H1 (cell line): ENCODE results near the gene FKRP. TPM values are rescaled to one million over a fixed set of nuclear protein-coding genes. Genes with fewer than 3 reads are reported as not detected.

Source experiments
- CTCF ChIA-PET: fragments of 300-600 bp; sonication (Branson Sonifier 250); formaldehyde crosslinking; loops from one replicate; lab custom pipeline; 2021; ENCODE audit not compliant: partially characterized antibody; lab: Charles Lee
- POLR2A ChIA-PET: fragments of 300-600 bp; sonication (Branson Sonifier 250); formaldehyde crosslinking; loops from one replicate; lab custom pipeline; 2021; ENCODE audit warnings: inconsistent platforms; ENCODE audit not compliant: partially characterized antibody; lab: Charles Lee
- DNase-seq, 2 experiments: peaks; one replicate each; pipeline versions ENCODE4 v3.0.0 to v3.0.0-alpha.2; 2010 to 2022; ENCODE audit warnings: low spot score in 2 of 2, low read depth in 1 of 2, mixed read lengths in 1 of 2
- FAIRE-seq: peaks from 2 replicates; lab custom pipeline; 2011; peaks lifted over from hg19 to GRCh38; lab: Jason Lieb, UNC
- H2AFZ ChIP-seq: 2 replicates; pipeline ENCODE4 v1.8.1; 2012; ENCODE audit warnings: low read length, inconsistent platforms
- H2AK5ac ChIP-seq: 2 replicates; pipeline ENCODE4 v1.6.1; 2013; ENCODE audit warnings: low read depth, low read length
- H2BK120ac ChIP-seq: replicated peaks from 2 replicates; pipeline ENCODE3; 2013; ENCODE audit warnings: low read depth, low read length, inconsistent platforms
- H2BK12ac ChIP-seq: 2 replicates; pipeline ENCODE4 v1.6.1; 2013; ENCODE audit warnings: low read depth, low read length
- H2BK15ac ChIP-seq: 2 replicates; pipeline ENCODE4 v1.6.1; 2013; ENCODE audit warnings: low read length
- H2BK20ac ChIP-seq: 2 replicates; pipeline ENCODE4 v1.6.1; 2013; ENCODE audit warnings: low read length
- H2BK5ac ChIP-seq: 2 replicates; pipeline ENCODE4 v1.6.1; 2013; ENCODE audit warnings: low read depth, low read length
- H3K14ac ChIP-seq: 2 replicates; pipeline ENCODE4 v1.6.1; 2013; ENCODE audit warnings: inconsistent platforms; ENCODE audit not compliant: insufficient read length
- H3K18ac ChIP-seq: 2 replicates; pipeline ENCODE4 v1.6.1; 2013; ENCODE audit warnings: low read length; ENCODE audit errors: extremely low read depth
- H3K23ac ChIP-seq: 2 replicates; pipeline ENCODE4 v1.6.1; 2013; ENCODE audit warnings: inconsistent platforms; ENCODE audit not compliant: insufficient read length
- H3K23me2 ChIP-seq: 2 replicates; pipeline ENCODE4 v1.6.1; 2013; ENCODE audit warnings: low read depth, low read length
- H3K27ac ChIP-seq: 2 replicates; pipeline ENCODE4 v1.6.1; 2011; ENCODE audit warnings: low read depth, low read length, inconsistent platforms
- H3K27me3 ChIP-seq, 4 experiments: replicated peaks in 1 of 4; 1 replicate in 1 of 4; 2 replicates in 3 of 4; pipeline versions ENCODE4 v1.6.1 to v1.8.1; 2011 to 2013; ENCODE audit warnings: low read length in 3 of 4, mild to moderate bottlenecking in 3 of 4, inconsistent platforms in 2 of 4, mixed read lengths in 2 of 4, moderate library complexity in 1 of 4; ENCODE audit not compliant: control insufficient read depth in 3 of 4, insufficient read depth in 3 of 4; ENCODE audit errors: extremely low read depth in 1 of 4
- H3K36me3 ChIP-seq, 4 experiments: 2 replicates each; pipeline versions ENCODE4 v1.6.1 to v1.8.1; 2011 to 2013; ENCODE audit warnings: mild to moderate bottlenecking in 4 of 4, low read length in 3 of 4, moderate library complexity in 2 of 4, control low read depth in 1 of 4, inconsistent platforms in 1 of 4; ENCODE audit not compliant: insufficient read depth in 4 of 4, control insufficient read depth in 2 of 4
- H3K4ac ChIP-seq: replicated peaks from 2 replicates; pipeline ENCODE3; 2013; ENCODE audit warnings: low read length, low read depth, mixed read lengths, inconsistent platforms; ENCODE audit not compliant: insufficient read length
- H3K4me1 ChIP-seq, 4 experiments: replicated peaks in 1 of 4; 1 replicate in 1 of 4; 2 replicates in 3 of 4; pipeline versions ENCODE4 v1.6.1 to v1.8.1; 2011 to 2013; ENCODE audit warnings: low read length in 3 of 4, inconsistent platforms in 2 of 4, mixed read lengths in 1 of 4; ENCODE audit not compliant: insufficient read depth in 4 of 4, control insufficient read depth in 3 of 4
- H3K4me2 ChIP-seq, 2 experiments: 2 replicates each; pipeline versions ENCODE4 v1.6.1 to v1.8.1; 2011 to 2013; ENCODE audit warnings: low read depth in 2 of 2, low read length in 2 of 2, control low read depth in 1 of 2, inconsistent platforms in 1 of 2, mild to moderate bottlenecking in 1 of 2; ENCODE audit not compliant: insufficient read depth in 1 of 2
- H3K4me3 ChIP-seq, 4 experiments: fragments of 200-600, 300-600 bp in 1 of 4; sonication (generic), shearing (Covaris generic), sonication (Bioruptor Twin) in 1 of 4; 2 replicates each; pipeline versions ENCODE4 v1.5.1 to v1.8.1; 2011 to 2016; ENCODE audit warnings: low read length in 4 of 4, low read depth in 3 of 4, control low read depth in 2 of 4, inconsistent platforms in 2 of 4, mild to moderate bottlenecking in 2 of 4, mixed read lengths in 1 of 4, moderate library complexity in 1 of 4; ENCODE audit not compliant: insufficient read depth in 2 of 4; ENCODE audit errors: extremely low read depth in 1 of 4
- H3K56ac ChIP-seq: replicated peaks from 2 replicates; pipeline ENCODE3; 2013; ENCODE audit warnings: low read depth, mild to moderate bottlenecking, mixed read lengths, low read length, inconsistent platforms; ENCODE audit not compliant: insufficient read length
- H3K79me1 ChIP-seq: 2 replicates; pipeline ENCODE4 v1.6.1; 2013; ENCODE audit warnings: low read depth, low read length, control low read depth
- H3K79me2 ChIP-seq, 2 experiments: 2 replicates each; pipeline versions ENCODE4 v1.6.1 to v1.8.1; 2012 to 2013; ENCODE audit warnings: low read length in 2 of 2, mild to moderate bottlenecking in 2 of 2, inconsistent platforms in 1 of 2; ENCODE audit not compliant: insufficient read depth in 2 of 2, control insufficient read depth in 1 of 2
- H3K9ac ChIP-seq, 4 experiments: replicated peaks in 1 of 4; 1 replicate in 1 of 4; 2 replicates in 3 of 4; pipeline versions ENCODE4 v1.6.1 to v1.8.1; 2011 to 2013; ENCODE audit warnings: low read depth in 3 of 4, low read length in 3 of 4, control low read depth in 2 of 4, mild to moderate bottlenecking in 2 of 4, moderate library complexity in 2 of 4, inconsistent platforms in 1 of 4; ENCODE audit errors: extremely low read depth in 1 of 4
- H3K9me3 ChIP-seq, 2 experiments: 2 replicates each; pipeline versions ENCODE4 v1.6.1 to v1.8.1; 2012 to 2013; ENCODE audit warnings: mild to moderate bottlenecking in 2 of 2, moderate library complexity in 2 of 2, control low read depth in 1 of 2, inconsistent platforms in 1 of 2, low read depth in 1 of 2, low read length in 1 of 2, mixed read lengths in 1 of 2; ENCODE audit not compliant: insufficient read depth in 2 of 2
- H4K20me1 ChIP-seq, 2 experiments: replicated peaks in 1 of 2; 2 replicates each; pipeline versions ENCODE3 to v1.8.1; 2011 to 2013; ENCODE audit warnings: inconsistent platforms in 2 of 2, low read length in 2 of 2, mild to moderate bottlenecking in 1 of 2; ENCODE audit not compliant: insufficient read depth in 2 of 2, control insufficient read depth in 1 of 2
- H4K5ac ChIP-seq: 2 replicates; pipeline ENCODE4 v1.6.1; 2013; ENCODE audit warnings: low read length, low read depth, mixed read lengths, inconsistent platforms; ENCODE audit not compliant: insufficient read length
- H4K8ac ChIP-seq: 2 replicates; pipeline ENCODE4 v1.8.0; 2013; ENCODE audit warnings: mild to moderate bottlenecking, moderate library complexity, low read length, inconsistent platforms; ENCODE audit not compliant: insufficient read depth; ENCODE audit errors: extremely low read depth
- H4K91ac ChIP-seq: replicated peaks from 2 replicates; pipeline ENCODE3; 2013; ENCODE audit warnings: low read length, mixed read lengths, inconsistent platforms; ENCODE audit not compliant: insufficient read length
- ATF2 ChIP-seq: IDR thresholded peaks from 2 replicates; pipeline ENCODE4 v1.6.1; 2012; ENCODE audit warnings: low read length, inconsistent platforms
- BACH1 ChIP-seq: IDR thresholded peaks from 2 replicates; pipeline ENCODE4 v1.6.1; 2012; ENCODE audit warnings: low read length, improper control_type of control experiment
- BRCA1 ChIP-seq: IDR thresholded peaks from 2 replicates; pipeline ENCODE4 v1.6.1; 2012; ENCODE audit warnings: low read depth, low read length, improper control_type of control experiment
- EGR1 ChIP-seq: IDR thresholded peaks from 2 replicates; pipeline ENCODE4 v1.6.1; 2011; ENCODE audit warnings: low read depth, low read length, borderline replicate concordance
- EZH2 ChIP-seq: fragments of 200-600 bp; sonication (generic); IDR thresholded peaks from 2 replicates; pipeline ENCODE4 v1.7.1; 2012; ENCODE audit warnings: low read depth, mild to moderate bottlenecking, moderate library complexity, low read length, inconsistent platforms; ENCODE audit not compliant: severe bottlenecking
- HDAC2 ChIP-seq, 2 experiments: fragments of 300-600 bp in 1 of 2; sonication (generic) in 1 of 2; IDR thresholded peaks; 2 replicates each; pipeline ENCODE4 v1.6.1; 2011 to 2012; ENCODE audit warnings: low read depth in 2 of 2, low read length in 2 of 2, mild to moderate bottlenecking in 2 of 2, moderate library complexity in 2 of 2, borderline replicate concordance in 1 of 2, inconsistent platforms in 1 of 2
- KDM4A ChIP-seq: IDR thresholded peaks from one replicate; pipeline ENCODE4 v1.7.1; 2012; ENCODE audit warnings: low read depth, mild to moderate bottlenecking, moderate library complexity, low read length, inconsistent platforms; ENCODE audit not compliant: severe bottlenecking
- KDM5A ChIP-seq: fragments of 200-600 bp; IDR thresholded peaks from 2 replicates; pipeline ENCODE4 v1.7.1; 2012; ENCODE audit warnings: mild to moderate bottlenecking, low read length, inconsistent platforms, mixed read lengths
- MAFK ChIP-seq: IDR thresholded peaks from 2 replicates; pipeline ENCODE4 v1.6.1; 2012; ENCODE audit warnings: low read depth, mild to moderate bottlenecking, improper control_type of control experiment, low read length
- RBBP5 ChIP-seq: IDR thresholded peaks from 2 replicates; pipeline ENCODE4 v1.7.1; 2012; ENCODE audit warnings: low read depth, mild to moderate bottlenecking, inconsistent platforms, low read length, moderate library complexity, borderline replicate concordance
- SP1 ChIP-seq: IDR thresholded peaks from 2 replicates; pipeline ENCODE4 v1.6.1; 2011; ENCODE audit warnings: low read depth, low read length
- SP4 ChIP-seq: IDR thresholded peaks from 2 replicates; pipeline ENCODE4 v1.6.1; 2012; ENCODE audit warnings: low read length, inconsistent platforms
- TBP ChIP-seq: IDR thresholded peaks from 2 replicates; pipeline ENCODE4 v1.6.1; 2011; ENCODE audit warnings: low read depth, low read length, improper control_type of control experiment
- WGBS, 2 experiments: shearing (Covaris generic) in 1 of 2; methylation state at CpG; one replicate each; pipeline versions ENCODE4 v1.1.6 to v1.1.7; 2013 to 2015; ENCODE audit warnings: low lambda C conversion rate in 2 of 2, mixed read lengths in 2 of 2, inconsistent platforms in 1 of 2, low coverage in 1 of 2, missing lambda C conversion rate in 1 of 2; ENCODE audit not compliant: insufficient replicate concordance in 2 of 2, insufficient coverage in 1 of 2, insufficient read length in 1 of 2; ENCODE audit errors: extremely low coverage in 1 of 2, missing lambda C conversion rate in 1 of 2; 5-methylcytosine and 5-hydroxymethylcytosine counted together
- polyA plus RNA-seq, 7 experiments: library from polyadenylated mRNA; depleted of rRNA in 3 of 7; stranded (reverse) in 5 of 7; unstranded in 2 of 7; fragments of >200 nt in 5 of 7; fragments of 200-250 nt in 2 of 7; gene quantifications; 1 replicate in 5 of 7; 2 replicates in 1 of 7; 4 replicates in 1 of 7; pipeline versions ENCODE4 v1.2.1 to v1.2.3, GENCODE V29; 2011 to 2013; ENCODE audit warnings: missing spikeins in 2 of 7, mixed read lengths in 2 of 7
- total RNA-seq: library from RNA; stranded (reverse); fragmentation: NEBNext Ultra II Directional; extraction: Animal tissue kit (Norgen Biotek cat#: 25700); gene quantifications from 2 replicates; pipeline ENCODE4 v1.2.1, GENCODE V29; 2021

FKRP gene
- total and polyA plus RNA-seq, 2 of the 8 experiments (the other 6 are each of a cell fraction or from before 2014, with no cell fraction given) = 17.1 to 24.4 TPM

- Histone ChIP-seq H2AK5ac (no peak overlapping the region), H3K4me2 (no peak overlapping the region), H3K4me3 (no peak overlapping the region), H4K91ac (no peak overlapping the region), H3K18ac (no peak overlapping the region), H3K56ac (no peak overlapping the region), H3K23me2 (no peaks in the 10 kb centered on the region), H4K20me1 (no peaks in the 10 kb centered on the region), H2AFZ (no peak overlapping the region), H3K4ac (no peak overlapping the region), H4K8ac (no peak overlapping the region), H3K79me2 (no peaks in the 10 kb centered on the region), H2BK5ac (no peak overlapping the region), H2BK120ac (no peak overlapping the region), H2BK15ac (no peak overlapping the region), H2BK12ac (no peak overlapping the region), H3K9me3 (no peaks in the 10 kb centered on the region), H3K27ac (no peak overlapping the region), H2BK20ac (no peak overlapping the region), H3K36me3 (no peaks in the 10 kb centered on the region), H3K4me1 (no peaks in the 10 kb centered on the region), H3K14ac (no peak overlapping the region), H3K9ac (no peak overlapping the region), H3K27me3 (no peaks in the 10 kb centered on the region), H3K23ac (no peak overlapping the region), H3K79me1 (no peaks in the 10 kb centered on the region), H4K5ac (no peak overlapping the region)
- POLR2A ChIA-PET = interaction anchor here (3.1 to 4.4 kb wide), 2 partner anchors 15 kb away, joined by 16 to 34 read pairs; partner anchors contain the start of gene SLC1A5
- FAIRE-seq (no peak), DNase-seq (no peak)
- 80% methylated on average over 2 of the region's 2 CpGs; no CpG with 5 or more reads in 1 of the 2 experiments for WGBS, 2 experiments
- CTCF ChIA-PET = interaction anchor here (0.6 to 2.2 kb wide), 4 partner anchors 9 to 55 kb away, joined by 3 to 5 read pairs (median 4); no protein-coding TSS in a partner anchor
- TF ChIP-seq TBP = no peak
- no peak for TF ChIP-seq RBBP5
- TF ChIP-seq BRCA1 = no peak
- no peak for TF ChIP-seq MAFK
- no peak for TF ChIP-seq SP4
- no peak for TF ChIP-seq KDM4A
- TF ChIP-seq ATF2 = no peak
- no peak for TF ChIP-seq EZH2
- TF ChIP-seq KDM5A = no peak
- no peak for TF ChIP-seq HDAC2 (IDR thresholded peaks at IDR 0.05; ENCODE audit: borderline replicate concordance in 1 of 2, low read depth in 2 of 2, low read length in 2 of 2)
- TF ChIP-seq BACH1 = no peak
- TF ChIP-seq EGR1 = no peak
- TF ChIP-seq SP1 = no peak
These were observed 57.7 kb downstream of the FKRP start for GRCh38 chr19:46803555-46803954.
